ENCODE results near the gene PRKAG1.
A peak's percentile ranks its signal among the peaks of the same experiment; 100 is the strongest.

PRKAG1 gene

DNA sequence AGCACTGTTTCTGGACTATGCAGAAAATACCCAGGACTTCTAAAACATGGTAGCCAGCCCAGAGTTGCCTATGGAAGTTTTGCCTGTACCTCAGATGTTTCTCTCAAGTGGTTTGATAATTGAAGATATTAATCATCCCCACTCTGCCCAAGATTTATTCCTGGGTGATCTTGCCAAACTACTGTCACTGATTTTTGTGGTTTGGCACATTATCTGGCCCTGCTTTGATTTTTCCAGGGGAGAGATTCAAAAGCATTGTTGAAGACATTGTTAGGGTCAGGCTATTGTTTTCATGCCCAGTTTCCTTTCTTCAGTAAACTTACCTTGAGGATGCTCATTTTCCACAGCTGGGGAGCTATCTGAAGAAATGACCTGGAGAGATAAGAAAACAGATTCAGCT is 5.8 kb downstream of the PRKAG1 start:
- DNase-seq = no peak

DNA sequence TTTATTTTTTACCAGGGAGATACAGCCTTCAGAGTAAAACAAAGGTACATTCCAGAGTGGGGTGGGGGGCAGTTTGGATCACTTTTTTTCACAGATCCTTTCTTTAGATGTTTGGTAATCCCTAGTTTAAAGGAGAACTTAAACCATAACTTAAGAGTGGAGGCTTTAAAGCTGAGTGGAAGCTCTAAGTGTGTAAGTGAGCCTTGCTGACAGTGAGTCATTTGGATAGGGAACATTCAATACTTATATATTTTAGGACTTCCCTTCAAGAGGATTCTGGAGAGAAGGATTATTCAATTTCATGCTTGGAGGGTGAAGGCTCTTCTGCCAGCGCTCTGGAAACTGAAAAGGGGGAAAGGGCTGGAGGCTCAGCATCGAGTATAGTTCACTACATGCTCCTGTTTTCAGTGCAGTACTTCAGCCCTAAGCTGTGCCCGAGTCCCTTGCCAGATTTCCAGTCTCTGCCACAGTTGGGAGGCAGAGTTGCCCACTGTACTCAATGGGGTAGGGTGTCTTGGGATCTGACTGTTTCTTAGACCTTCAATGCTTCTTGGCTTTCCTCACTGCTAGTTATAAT is 8.4 kb downstream of the PRKAG1 start:
- no peak for DNase-seq

DNA sequence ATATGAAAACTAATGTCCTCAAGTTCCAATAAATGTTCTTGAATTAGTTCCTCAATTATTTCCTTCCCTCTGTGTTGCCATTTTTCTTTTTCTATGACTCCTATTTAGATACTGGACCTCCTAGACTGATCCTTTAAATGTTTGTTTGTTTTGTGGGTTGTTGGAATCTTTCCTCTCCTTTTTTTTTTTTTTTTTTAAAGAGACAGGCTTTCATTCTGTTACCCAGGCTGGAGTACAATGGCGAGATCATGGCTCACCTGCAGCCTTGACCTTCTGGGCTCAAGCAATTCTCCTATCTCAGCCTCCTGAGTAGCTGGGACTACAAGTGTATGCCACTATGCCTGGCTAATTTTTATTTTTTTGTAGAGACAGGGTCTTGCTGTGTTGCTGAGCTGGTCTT is 9.6 kb downstream of the PRKAG1 start:
- no peak for DNase-seq

GRCh38 chr12:49000346-49000745 is 18.2 kb downstream of the PRKAG1 start:
- peak in 6 of 51 donors; percentile 19 to 68 (median 46) for DNase-seq

DNA sequence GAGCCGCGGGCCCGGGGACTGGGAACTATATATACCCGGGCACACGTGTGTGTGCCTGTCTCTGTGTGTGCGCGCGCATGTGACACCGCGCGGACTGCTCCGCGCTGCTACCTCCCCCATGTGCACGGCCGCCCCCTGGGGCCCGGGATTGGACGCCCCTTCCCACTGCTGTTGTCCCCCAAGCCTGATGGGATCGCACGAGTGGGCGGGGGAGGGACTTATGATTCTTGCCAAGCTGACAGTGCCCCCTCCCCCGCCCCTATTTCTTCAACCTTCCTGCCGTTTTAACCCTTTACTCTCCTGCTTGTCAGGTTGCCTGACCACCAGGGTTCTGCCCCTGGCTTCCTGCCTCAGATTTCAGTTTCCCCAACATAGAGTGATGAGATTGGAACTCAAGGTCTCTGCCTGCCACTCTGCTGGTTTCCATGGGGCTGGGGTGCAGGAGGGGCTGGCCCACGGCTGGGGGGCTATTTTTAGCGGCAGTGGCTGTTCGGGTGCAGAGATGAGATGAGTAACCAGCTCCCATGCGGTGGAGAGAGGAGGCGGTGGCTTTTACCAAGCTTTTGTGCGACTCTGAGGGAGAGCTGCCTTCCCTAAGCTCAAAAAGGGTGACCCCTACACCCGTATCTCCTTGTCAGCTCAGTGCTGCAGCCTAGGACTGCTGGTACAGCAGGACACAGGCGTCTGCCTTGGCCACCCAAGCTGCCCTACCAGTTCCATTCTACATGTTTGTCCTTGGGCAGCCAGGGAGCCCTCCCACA is 19.0 kb downstream of the PRKAG1 start, which contains the start of gene DDN:
TSS of gene DDN (minus strand) at position 5 of the 761 bp plus-strand sequence. CDS start 88 bp downstream, outside the sequence.
- DNase-seq = peak in 8 of 51 donors; percentile 20 to 72 (median 46)

GRCh38 chr12:48998497-48999353 is 19.9 kb downstream of the PRKAG1 start:
- peak in 1 of 51 donors; percentile 45 for DNase-seq

- no peak for DNase-seq
Observed at GRCh38 chr12:48997719-48998496, 20.7 kb downstream of the PRKAG1 start.

- DNase-seq = peak in 36 of 51 donors; percentile 7 to 79 (median 49)
Observed at GRCh38 chr12:48996794-48997718, 21.5 kb downstream of the PRKAG1 start.

DNA sequence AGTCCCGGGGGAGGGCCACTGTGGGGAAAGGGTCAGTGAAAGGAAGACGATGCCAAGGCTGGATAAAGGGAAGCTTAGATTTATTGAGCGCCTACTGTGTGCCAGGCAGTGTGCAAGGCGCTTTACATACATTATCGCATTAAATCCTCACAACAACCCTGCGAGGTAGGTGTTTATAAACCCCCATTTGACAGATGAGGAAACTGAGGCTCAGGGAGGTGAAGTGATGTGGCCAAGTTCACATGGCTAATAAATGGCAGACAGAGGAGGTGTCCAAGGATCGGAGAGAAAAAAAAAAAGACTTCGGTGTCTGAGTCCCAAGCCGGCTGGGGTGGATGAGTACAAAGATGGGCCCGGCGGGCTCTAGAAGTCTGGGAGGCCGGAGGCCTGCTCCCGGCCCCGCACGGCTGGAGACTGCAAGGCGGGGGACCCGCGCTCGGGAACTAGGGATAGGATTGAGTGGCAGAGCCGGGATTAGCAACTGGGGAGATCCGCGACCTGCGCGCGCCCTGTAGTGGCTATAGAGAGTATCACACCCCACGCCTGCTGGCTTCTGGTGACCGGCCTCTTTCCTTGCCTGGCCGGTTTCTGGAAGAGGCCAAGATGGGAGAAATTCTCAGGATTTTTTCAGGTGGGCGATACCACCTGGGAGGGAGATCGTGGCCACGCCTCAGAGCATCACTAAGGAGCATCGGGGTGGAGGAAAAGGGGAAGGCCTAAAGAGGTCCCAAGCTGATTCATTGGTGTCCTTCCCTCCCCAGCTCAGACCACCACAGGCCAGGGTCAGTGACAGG is 23.3 kb downstream of the PRKAG1 start:
- DNase-seq = peak in 44 of 51 donors; percentile 6 to 84 (median 60)

DNA sequence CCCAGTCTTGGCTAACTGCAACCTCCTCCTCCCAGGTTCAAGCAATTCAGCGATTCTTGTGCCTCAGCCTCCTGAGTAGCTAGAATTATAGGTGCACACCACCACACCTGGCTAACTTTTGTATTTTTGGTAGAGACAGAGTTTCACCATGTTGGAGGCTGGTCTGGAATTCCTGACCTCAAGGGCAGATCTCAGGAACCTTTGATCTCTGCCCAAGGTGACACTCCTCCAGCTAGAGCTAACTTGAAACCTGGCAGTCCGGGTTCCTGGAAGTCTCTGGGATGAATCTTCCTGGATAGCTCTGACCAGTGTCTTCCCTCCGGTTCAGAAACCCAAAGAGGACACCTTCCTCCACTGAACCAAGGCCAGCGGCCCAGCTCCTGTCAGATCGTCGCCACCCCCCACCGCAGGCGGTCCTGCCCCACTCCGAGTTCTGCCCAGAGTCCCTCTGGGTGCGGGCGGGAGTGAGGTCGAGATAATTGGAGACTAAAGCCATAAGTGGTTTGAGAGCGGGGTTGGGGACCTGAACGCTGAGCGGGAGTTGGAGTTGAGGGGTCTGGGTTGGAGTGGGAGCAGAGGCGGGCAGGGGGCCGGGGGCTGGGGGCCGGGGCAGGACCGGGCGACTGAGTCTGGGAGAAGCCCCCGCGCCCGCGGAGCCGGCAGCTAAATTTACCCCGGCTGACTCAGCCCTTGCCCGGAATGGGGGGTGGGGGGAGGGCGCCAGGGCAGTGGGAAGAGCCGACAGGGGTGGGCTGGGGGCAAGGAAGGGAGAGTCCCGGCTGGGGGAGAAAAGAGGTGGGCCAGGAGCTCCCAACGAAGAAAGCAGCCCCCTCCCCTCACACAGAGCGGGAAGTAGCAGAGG is 24.1 kb downstream of the PRKAG1 start:
- DNase-seq = no peak

DNA sequence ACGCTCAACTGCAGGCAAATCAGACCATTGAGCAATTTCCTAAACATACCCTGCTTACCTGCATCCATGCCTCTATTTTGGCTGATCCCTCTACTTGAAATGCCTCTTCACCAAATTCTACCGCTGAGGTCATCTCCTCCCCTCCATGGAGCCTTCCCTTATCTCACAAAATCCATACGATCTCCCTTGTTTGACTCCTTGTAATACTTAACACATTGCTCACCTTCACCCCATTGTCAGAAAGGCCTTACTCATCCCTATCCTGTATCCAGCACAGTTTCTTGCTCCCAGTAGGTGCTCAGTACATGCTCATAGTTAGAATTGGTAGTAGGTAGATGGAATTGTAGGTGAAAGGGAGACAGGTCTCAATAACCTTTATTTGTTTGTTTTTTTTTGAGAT is 24.8 kb downstream of the PRKAG1 start:
- DNase-seq = no peak

DNA sequence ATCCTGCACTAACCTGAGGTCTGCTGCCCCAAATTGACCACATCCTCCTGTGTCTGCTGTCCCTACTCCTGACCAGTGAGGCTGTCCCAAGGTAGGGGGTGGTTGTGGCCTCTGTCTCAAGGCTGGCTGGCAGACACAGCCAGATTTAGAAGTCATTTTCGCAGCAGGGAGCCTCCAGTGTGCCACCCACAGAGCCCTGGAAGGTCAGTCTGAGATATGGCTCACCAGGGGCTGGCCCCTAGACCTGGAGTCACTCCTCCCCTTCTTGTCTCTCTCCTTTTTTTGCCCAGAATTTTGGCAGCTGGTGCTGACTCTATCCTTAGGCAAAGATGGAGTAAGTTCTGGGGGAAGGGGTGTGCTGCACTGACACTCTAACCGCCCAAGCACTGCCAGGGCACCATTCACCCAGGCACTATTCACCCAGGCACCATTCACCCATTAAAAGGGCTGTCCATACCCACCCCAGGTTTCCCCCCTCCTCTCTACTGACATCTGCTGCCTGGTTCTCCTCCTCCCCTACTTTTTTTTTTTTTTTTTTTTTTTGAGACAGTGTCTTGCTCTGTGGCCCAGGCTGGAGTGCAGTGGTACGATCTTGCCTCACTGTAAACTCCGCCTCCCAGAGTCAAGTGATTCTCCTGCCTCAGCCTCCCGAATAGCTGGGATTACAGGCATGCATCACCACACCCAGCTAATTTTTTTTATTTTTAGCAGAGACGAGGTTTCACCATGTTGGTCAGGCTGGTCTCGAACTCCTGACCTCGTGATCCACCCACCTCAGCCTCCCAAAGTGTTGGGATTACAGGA is 27.1 kb downstream of the PRKAG1 start:
- DNase-seq = no peak

GRCh38 chr12:48990552-48990951 is 28.0 kb downstream of the PRKAG1 start:
- DNase-seq = no peak

GRCh38 chr12:48988030-48988649 is 30.4 kb downstream of the PRKAG1 start:
- peak in 31 of 51 donors; percentile 12 to 74 (median 29) for DNase-seq

DNA sequence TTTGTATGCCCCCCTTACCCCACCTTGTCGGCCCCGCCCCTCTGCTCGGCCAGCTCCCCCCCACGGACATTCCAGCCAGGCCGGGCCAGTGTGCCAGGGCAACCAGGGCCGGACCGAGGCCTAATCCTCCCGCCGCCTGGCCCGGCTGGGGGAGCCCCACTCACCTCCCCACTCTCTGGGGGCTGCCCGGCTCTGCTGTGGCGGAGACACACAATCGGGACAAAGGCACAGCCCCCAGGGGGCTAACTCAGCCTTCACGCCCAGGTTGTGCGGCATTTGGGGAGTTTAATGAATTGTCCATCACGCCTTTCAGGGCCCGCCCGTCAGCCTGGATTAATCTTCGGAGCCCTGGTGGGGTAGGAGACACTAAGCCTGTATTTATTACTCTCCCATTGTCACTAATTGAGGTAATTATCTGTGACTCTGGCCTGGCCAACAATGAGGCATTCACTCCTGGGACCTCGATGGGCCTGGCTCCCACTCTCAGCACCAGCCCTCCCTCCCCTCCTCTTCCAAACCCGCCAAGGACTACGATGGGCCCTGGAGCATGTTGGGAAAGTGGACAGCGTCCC is 31.8 kb downstream of the PRKAG1 start:
- DNase-seq = no peak

- DNase-seq = no peak
Observed at GRCh38 chr12:48985901-48986300, 32.7 kb downstream of the PRKAG1 start.
